ENCODE results near the gene UHRF2. TPM values are rescaled to one million over a fixed set of nuclear protein-coding genes. Genes with fewer than 3 reads are reported as not detected.
"Not testable (repeated sequence)": the region's sequence is repeated elsewhere in the genome, so short reads cannot be mapped to it uniquely, and the experiment has no call there.

UHRF2 gene
- total RNA-seq, 2 donors from 2014 or later = 56.9 to 76.0 TPM

DNA sequence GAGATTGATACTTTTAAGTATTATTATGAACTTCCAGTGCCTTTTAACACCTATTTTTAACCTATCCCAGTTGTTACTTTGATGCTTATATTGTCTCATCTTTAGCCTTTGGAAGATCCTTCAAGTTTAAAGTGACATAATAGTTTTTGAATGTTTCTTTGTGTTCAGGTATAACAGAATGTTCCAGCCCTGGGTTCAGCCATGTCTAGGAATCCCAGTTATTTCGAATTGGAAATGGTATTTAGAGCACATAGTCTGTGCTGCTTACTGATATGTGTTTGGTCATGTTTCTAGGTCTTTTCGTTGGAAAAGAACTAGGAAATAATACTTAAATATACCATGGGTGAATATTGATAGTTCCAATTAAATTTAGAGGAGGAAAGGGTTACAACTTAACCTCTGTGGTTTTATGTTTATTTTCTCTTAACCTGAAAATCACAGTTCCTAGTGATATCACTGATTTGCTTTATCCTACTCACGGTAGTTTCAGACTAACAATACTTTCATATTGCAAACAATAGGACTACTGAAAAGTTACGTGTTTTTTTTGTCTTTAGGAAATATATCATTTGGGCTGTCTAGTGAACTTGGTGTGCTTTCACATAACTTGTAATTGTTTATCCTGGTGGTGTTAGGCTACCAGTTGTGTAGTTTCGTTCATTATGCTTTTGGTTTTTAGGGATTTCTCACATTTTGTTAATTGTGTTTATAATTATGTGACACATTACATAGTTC lies 37.8 kb downstream of the UHRF2 start:
- Histone ChIP-seq H3K4me1 (ENCODE audit: control insufficient read depth in 1 of 2, low read depth in 2 of 2) (peaks cover 16 to 35% of the 10 kb centered on the region in 2 donors), H3K4me3 (no peak overlapping the region), H3K36me3 (no peaks in the 10 kb centered on the region), H3K27me3 (replicated peaks; ENCODE audit: insufficient read depth) (no peaks in the 10 kb centered on the region), H3K9me3 (no peaks in the 10 kb centered on the region), H3K27ac (no peak overlapping the region)
- DNase-seq (ENCODE audit: low spot score) (no peak), ATAC-seq (ENCODE audit: insufficient number of reproducible peaks, low FRiP score, low read depth) (no peak)
- TF ChIP-seq, protein P1, sequence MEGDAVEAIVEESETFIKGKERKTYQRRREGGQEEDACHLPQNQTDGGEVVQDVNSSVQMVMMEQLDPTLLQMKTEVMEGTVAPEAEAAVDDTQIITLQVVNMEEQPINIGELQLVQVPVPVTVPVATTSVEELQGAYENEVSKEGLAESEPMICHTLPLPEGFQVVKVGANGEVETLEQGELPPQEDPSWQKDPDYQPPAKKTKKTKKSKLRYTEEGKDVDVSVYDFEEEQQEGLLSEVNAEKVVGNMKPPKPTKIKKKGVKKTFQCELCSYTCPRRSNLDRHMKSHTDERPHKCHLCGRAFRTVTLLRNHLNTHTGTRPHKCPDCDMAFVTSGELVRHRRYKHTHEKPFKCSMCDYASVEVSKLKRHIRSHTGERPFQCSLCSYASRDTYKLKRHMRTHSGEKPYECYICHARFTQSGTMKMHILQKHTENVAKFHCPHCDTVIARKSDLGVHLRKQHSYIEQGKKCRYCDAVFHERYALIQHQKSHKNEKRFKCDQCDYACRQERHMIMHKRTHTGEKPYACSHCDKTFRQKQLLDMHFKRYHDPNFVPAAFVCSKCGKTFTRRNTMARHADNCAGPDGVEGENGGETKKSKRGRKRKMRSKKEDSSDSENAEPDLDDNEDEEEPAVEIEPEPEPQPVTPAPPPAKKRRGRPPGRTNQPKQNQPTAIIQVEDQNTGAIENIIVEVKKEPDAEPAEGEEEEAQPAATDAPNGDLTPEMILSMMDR (IDR thresholded peaks at IDR 0.05) = no peak

DNA sequence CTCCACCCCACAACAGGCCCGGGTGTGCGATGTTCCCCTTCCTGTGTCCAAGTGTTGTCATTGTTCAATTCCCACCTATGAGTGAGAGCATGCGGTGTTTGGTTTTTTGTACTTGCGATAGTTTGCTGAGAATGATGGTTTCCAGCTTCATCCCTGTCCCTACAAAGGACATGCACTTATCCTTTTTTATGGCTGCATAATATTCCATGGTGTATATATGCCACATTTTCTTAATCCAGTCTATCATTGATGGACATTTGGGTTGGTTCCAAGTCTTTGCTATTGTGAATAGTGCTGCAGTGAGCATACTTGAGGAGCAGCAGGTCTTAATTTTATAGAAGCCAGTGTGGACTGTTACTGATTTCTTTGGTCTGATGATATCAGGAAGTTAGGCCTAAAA lies 42.3 kb downstream of the UHRF2 start:
- H3K27me3 ChIP-seq (replicated peaks; ENCODE audit: insufficient read depth); H3K36me3 ChIP-seq; H3K9me3 ChIP-seq; H3K4me3 ChIP-seq; ATAC-seq (ENCODE audit: insufficient number of reproducible peaks, low FRiP score, low read depth); H3K27ac ChIP-seq; DNase-seq (ENCODE audit: low spot score): not testable (repeated sequence)
- H3K4me1 ChIP-seq (ENCODE audit: control insufficient read depth in 1 of 2, low read depth in 2 of 2) = peaks cover 3 to 14% of the 10 kb centered on the region in 2 donors

DNA sequence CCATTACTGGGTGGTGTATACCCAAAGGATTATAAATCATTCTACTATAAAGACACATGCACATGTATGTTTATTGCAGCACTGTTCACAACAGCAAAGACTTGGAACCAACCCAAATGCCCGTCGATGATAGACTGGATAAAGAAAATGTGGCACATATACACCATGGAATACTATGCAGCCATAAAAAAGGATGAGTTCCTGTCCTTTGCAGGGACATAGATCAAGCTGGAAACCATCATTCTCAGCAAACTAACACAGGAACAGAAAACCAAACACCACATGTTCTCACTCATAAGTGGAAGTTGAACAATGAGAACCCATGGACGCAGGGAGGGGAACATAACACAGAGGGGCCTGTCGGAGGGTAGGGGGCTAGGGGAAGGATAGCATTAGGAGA lies 45.7 kb downstream of the UHRF2 start:
- not testable (repeated sequence) for H3K4me1 ChIP-seq (ENCODE audit: control insufficient read depth in 1 of 2, low read depth in 2 of 2); H3K36me3 ChIP-seq; H3K27ac ChIP-seq; H3K27me3 ChIP-seq (replicated peaks; ENCODE audit: insufficient read depth); H3K4me3 ChIP-seq; DNase-seq (ENCODE audit: low spot score); H3K9me3 ChIP-seq; ATAC-seq (ENCODE audit: insufficient number of reproducible peaks, low FRiP score, low read depth)

DNA sequence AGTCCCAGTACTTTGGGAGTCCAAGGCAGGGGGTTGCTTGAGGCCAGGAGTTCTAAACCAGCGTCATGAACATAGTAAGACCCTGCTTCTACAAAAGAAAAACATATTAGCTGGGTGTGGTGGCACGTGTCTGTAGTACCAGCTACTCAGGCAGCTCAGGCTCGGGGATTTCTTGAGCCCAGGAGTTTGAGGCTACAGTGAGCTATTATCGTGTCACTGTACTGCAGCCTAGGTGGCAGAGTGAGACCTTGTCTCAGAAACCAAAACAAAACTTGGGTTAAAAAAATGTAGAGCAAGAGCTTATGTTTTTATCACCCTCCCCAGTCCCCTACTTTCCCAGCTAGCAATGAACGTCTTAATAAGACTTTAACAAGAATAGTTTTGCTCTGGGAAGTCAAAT lies 46.7 kb downstream of the UHRF2 start:
- TF ChIP-seq, protein P1 (IDR thresholded peaks at IDR 0.05) = no peak
- DNase-seq (ENCODE audit: low spot score) (no peak), ATAC-seq (ENCODE audit: insufficient number of reproducible peaks, low FRiP score, low read depth) (no peak)
- H3K4me1 ChIP-seq (ENCODE audit: control insufficient read depth in 1 of 2, low read depth in 2 of 2) = no peaks in the 10 kb centered on the region
- no peaks in the 10 kb centered on the region for H3K27me3 ChIP-seq (replicated peaks; ENCODE audit: insufficient read depth)
- no peaks in the 10 kb centered on the region for H3K36me3 ChIP-seq
- H3K9me3 ChIP-seq = no peaks in the 10 kb centered on the region
- no peak overlapping the region for H3K4me3 ChIP-seq
- H3K27ac ChIP-seq = no peak overlapping the region

DNA sequence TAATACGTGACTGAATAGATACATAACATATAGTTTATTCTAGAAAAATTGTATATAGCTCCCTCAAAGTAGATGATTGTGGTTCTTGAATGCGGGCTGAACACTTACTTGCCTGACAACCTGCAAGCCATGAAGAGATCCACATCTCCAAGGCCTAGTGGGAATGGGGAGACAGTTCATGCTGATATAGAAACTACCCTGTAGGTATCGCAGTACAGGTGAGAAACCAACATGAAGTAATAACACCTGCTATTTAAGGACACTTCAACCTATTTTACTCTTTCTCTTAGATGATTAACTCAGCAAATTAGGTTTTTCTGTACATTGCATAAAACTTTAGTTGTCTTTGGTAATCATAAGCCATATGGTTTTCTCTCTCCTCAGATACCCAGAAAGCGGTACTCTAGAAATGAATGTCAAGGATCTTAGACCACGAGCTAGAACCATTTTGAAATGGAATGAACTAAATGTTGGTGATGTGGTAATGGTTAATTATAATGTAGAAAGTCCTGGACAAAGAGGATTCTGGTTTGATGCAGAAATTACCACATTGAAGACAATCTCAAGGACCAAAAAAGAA lies 47.3 kb downstream of the UHRF2 start:
- H3K9me3 ChIP-seq = no peaks in the 10 kb centered on the region
- no peaks in the 10 kb centered on the region for H3K36me3 ChIP-seq
- TF ChIP-seq, protein P1 (IDR thresholded peaks at IDR 0.05) = no peak
- DNase-seq (ENCODE audit: low spot score) (no peak), ATAC-seq (ENCODE audit: insufficient number of reproducible peaks, low FRiP score, low read depth) (no peak)
- H3K27me3 ChIP-seq (replicated peaks; ENCODE audit: insufficient read depth) = no peaks in the 10 kb centered on the region
- H3K4me1 ChIP-seq (ENCODE audit: control insufficient read depth in 1 of 2, low read depth in 2 of 2) = no peaks in the 10 kb centered on the region
- no peak overlapping the region for H3K4me3 ChIP-seq
- H3K27ac ChIP-seq = no peak overlapping the region

DNA sequence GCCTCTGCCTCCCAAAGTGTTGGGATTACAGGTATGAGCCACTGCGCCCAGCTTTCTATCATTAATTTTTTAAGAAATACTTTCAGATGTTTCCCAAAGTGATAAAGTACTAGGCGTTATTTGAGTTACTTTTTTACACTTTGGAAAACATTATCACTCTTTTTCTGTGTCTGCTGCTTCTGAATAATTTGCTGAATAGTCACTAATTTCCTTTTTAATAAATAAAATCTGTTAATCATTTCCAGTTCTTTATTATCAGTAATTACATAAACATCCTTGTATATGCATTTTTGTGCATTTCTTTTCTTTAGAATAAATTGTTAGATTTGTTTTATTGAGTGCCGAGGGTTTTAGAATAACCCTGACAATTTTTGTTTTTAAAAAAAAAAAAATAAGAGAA lies 48.6 kb downstream of the UHRF2 start:
- DNase-seq (ENCODE audit: low spot score) (no peak), ATAC-seq (ENCODE audit: insufficient number of reproducible peaks, low FRiP score, low read depth) (no peak)
- Histone ChIP-seq H3K9me3 (no peaks in the 10 kb centered on the region), H3K36me3 (no peaks in the 10 kb centered on the region), H3K4me1 (ENCODE audit: control insufficient read depth in 1 of 2, low read depth in 2 of 2) (no peaks in the 10 kb centered on the region), H3K27ac (no peak overlapping the region), H3K4me3 (no peak overlapping the region), H3K27me3 (replicated peaks; ENCODE audit: insufficient read depth) (no peaks in the 10 kb centered on the region)
- TF ChIP-seq, protein P1 (IDR thresholded peaks at IDR 0.05) = no peak
